ENCODE results near the gene SUMO1.

Gene SUMO1

DNA sequence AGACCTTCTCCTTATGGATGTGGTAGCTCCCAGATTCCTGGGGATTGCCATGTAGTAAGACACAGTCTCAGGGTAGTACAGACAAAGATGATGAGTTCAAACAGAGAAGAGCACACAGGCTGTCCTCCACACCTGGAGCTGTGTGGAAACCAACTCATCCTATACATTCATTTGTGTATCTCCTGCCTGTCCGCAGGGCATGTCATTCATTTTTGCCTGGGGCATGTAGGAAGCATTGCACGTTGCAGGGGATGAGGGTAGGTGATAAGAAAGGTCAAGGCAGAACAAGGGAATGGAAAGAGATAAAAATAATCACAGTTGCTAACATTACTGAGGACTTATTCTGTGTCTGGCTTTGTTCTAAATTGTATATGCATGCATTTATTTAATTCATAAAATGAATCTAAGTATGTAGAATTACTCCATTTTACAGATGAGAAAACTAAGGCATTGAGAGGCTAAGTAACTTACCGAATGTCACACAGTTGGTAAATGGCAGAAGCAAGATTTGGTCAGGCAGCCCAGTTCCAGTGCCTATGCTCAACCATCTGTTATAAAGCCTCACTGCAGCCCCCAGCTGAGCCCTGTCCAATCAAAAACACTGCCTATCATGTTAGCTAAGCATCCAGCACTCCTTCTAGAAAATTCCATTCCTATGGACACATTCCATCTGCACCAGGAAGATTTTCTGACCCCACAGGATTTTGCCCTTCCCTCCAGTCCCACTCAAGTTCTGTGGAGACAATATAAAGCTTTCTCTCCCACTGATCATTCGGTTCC lies 81.0 kb downstream of the SUMO1 start:
- H3K4me1 ChIP-seq: no peaks in the 10 kb centered on the region
- H3K9me3 ChIP-seq: no peaks in the 10 kb centered on the region
- no peaks in the 10 kb centered on the region for H3K36me3 ChIP-seq (replicated peaks)
- no peaks in the 10 kb centered on the region for H3K27me3 ChIP-seq (ENCODE audit: low read depth)
- DNase-seq (ENCODE audit: low spot score in 2 of 2): no peak
- in situ Hi-C loops (cut with MboI; ENCODE audit: low sequenced_read_pairs): no loop called here
- no peak overlapping the region for H3K4me3 ChIP-seq
